Progenitor cell of endocrine pancreas (in vitro differentiated cells): ENCODE results near the gene PLPPR3. TPM values are rescaled to one million over a fixed set of nuclear protein-coding genes. Genes with fewer than 3 reads are reported as not detected.

Source experiments
- DNase-seq: peaks from one replicate; pipeline ENCODE4 v3.0.0; 2021; ENCODE audit warnings: low spot score; ENCODE audit not compliant: unreplicated experiment
- H3K27ac Mint-ChIP-seq: 2 replicates; pipeline ENCODE4 v1.8.0; 2021; ENCODE audit warnings: mild to moderate bottlenecking, moderate library complexity, mixed read lengths
- H3K27me3 Mint-ChIP-seq: 2 replicates; pipeline ENCODE4 v1.8.0; 2021; ENCODE audit warnings: mixed read lengths
- H3K36me3 Mint-ChIP-seq: 2 replicates; pipeline ENCODE4 v1.8.0; 2022; ENCODE audit warnings: mixed read lengths; ENCODE audit not compliant: insufficient read depth
- H3K4me1 Mint-ChIP-seq: 2 replicates; pipeline ENCODE4 v1.8.0; 2021; ENCODE audit warnings: low read depth, mixed read lengths
- H3K4me3 Mint-ChIP-seq: 2 replicates; pipeline ENCODE4 v1.8.0; 2021; ENCODE audit warnings: low read depth, mild to moderate bottlenecking, moderate library complexity, mixed read lengths
- H3K9me3 Mint-ChIP-seq: 2 replicates; pipeline ENCODE4 v1.8.0; 2021; ENCODE audit warnings: low read depth, mixed read lengths
- CTCF ChIP-seq: fragments of 200-600 bp; sonication (generic); IDR thresholded peaks from one replicate; pipeline ENCODE4 v1.5.0; 2021; ENCODE audit warnings: antibody characterized with exemption, mild to moderate bottlenecking; ENCODE audit not compliant: unreplicated experiment
- total RNA-seq: library from RNA; stranded (reverse); gene quantifications from 2 replicates; pipeline ENCODE4 v1.2.1, GENCODE V29; 2021

PLPPR3 gene
- total RNA-seq, 1 donor from 2014 or later, result 129 TPM

GRCh38 chr19:868458-869244 is 46.9 kb upstream of the PLPPR3 start:
- TF ChIP-seq CTCF, result no peak
- DNase-seq, result no peak
- Mint-ChIP-seq H3K4me3 (no peak overlapping the region), H3K36me3 (peaks cover 18% of the 10 kb centered on the region), H3K9me3 (no peaks in the 10 kb centered on the region), H3K27me3 (peaks cover 2% of the 10 kb centered on the region), H3K4me1 (peaks cover 1% of the 10 kb centered on the region), H3K27ac (no peak overlapping the region)

GRCh38 chr19:867855-868457 is 46.2 kb upstream of the PLPPR3 start:
- Mint-ChIP-seq H3K9me3 (no peaks in the 10 kb centered on the region), H3K36me3 (peaks cover 18% of the 10 kb centered on the region), H3K4me3 (no peak overlapping the region), H3K27ac (no peak overlapping the region), H3K4me1 (peaks cover 1% of the 10 kb centered on the region), H3K27me3 (peaks cover 5% of the 10 kb centered on the region)
- no peak for DNase-seq
- no peak for TF ChIP-seq CTCF

GRCh38 chr19:867301-867793 is 45.6 kb upstream of the PLPPR3 start:
- H3K4me1 Mint-ChIP-seq, result peaks cover 1% of the 10 kb centered on the region
- H3K27me3 Mint-ChIP-seq, result peaks cover 11% of the 10 kb centered on the region
- no peak for TF ChIP-seq CTCF
- DNase-seq, result no peak
- no peak overlapping the region for H3K4me3 Mint-ChIP-seq
- H3K9me3 Mint-ChIP-seq, result no peaks in the 10 kb centered on the region
- no peak overlapping the region for H3K27ac Mint-ChIP-seq
- H3K36me3 Mint-ChIP-seq, result peaks cover 18% of the 10 kb centered on the region

- DNase-seq, result no peak
- no peak for TF ChIP-seq CTCF
- H3K4me3 Mint-ChIP-seq, result no peak overlapping the region
- H3K27me3 Mint-ChIP-seq, result peaks cover 11% of the 10 kb centered on the region
- H3K4me1 Mint-ChIP-seq, result peaks cover 1% of the 10 kb centered on the region
- H3K9me3 Mint-ChIP-seq, result no peaks in the 10 kb centered on the region
- no peak overlapping the region for H3K27ac Mint-ChIP-seq
- H3K36me3 Mint-ChIP-seq, result peaks cover 18% of the 10 kb centered on the region
Observed at GRCh38 chr19:866769-867300, 45.1 kb upstream of the PLPPR3 start.

- Mint-ChIP-seq H3K27me3 (peaks cover 21% of the 10 kb centered on the region), H3K4me3 (no peak overlapping the region), H3K27ac (peak overlapping the region; percentile 73), H3K9me3 (no peaks in the 10 kb centered on the region), H3K36me3 (peaks cover 8% of the 10 kb centered on the region), H3K4me1 (no peaks in the 10 kb centered on the region)
- no peak for TF ChIP-seq CTCF
- no peak for DNase-seq
Observed at GRCh38 chr19:863315-863620, 41.5 kb upstream of the PLPPR3 start.
